CD4-positive, alpha-beta memory T cell (primary cell): Measurements from ENCODE around the gene KCNK7. TPM values are rescaled to one million over a fixed set of nuclear protein-coding genes. Genes with fewer than 3 reads are reported as not detected.
A peak's percentile ranks its signal among the peaks of the same experiment; 100 is the strongest.

Experiments used
- CTCF ChIA-PET: fragments of 350-600 bp; sonication (Branson Sonifier 250); formaldehyde crosslinking; loops from one replicate; lab custom pipeline; 2021; ENCODE audit warnings: inconsistent platforms; ENCODE audit not compliant: partially characterized antibody; lab: Charles Lee
- POLR2A ChIA-PET: fragments of 350-600 bp; sonication (Branson Sonifier 250); formaldehyde crosslinking; loops from one replicate; lab custom pipeline; 2021; ENCODE audit not compliant: partially characterized antibody; lab: Charles Lee
- DNase-seq, 5 donors: peaks; one replicate each; pipeline versions ENCODE4 v3.0.0 to v3.0.0-alpha.2; 2020 to 2022; ENCODE audit warnings: mixed read lengths in 1 of 5
- H3K27ac ChIP-seq: one replicate; pipeline ENCODE4 v1.7.0; 2013; ENCODE audit warnings: low read depth, low read length
- H3K27me3 ChIP-seq: 2 replicates; pipeline ENCODE4 v1.7.0; 2013; ENCODE audit warnings: mild to moderate bottlenecking, low read length, moderate library complexity; ENCODE audit not compliant: insufficient read depth
- H3K36me3 ChIP-seq: 2 replicates; pipeline ENCODE4 v1.7.0; 2013; ENCODE audit warnings: mild to moderate bottlenecking, low read length, moderate library complexity; ENCODE audit not compliant: insufficient read depth
- H3K4me1 ChIP-seq: 2 replicates; pipeline ENCODE4 v1.7.0; 2013; ENCODE audit warnings: mild to moderate bottlenecking, low read length, moderate library complexity; ENCODE audit not compliant: insufficient read depth
- H3K4me3 ChIP-seq, 2 donors: one replicate each; pipeline ENCODE4 v1.7.0; 2013; ENCODE audit warnings: low read length in 2 of 2, mild to moderate bottlenecking in 1 of 2
- H3K9me3 ChIP-seq, 2 donors: one replicate each; pipeline ENCODE4 v1.7.0; 2013; ENCODE audit warnings: low read length in 2 of 2, control low read depth in 1 of 2; ENCODE audit not compliant: control insufficient read depth in 1 of 2
- H3K27ac Mint-ChIP-seq, 7 donors: one replicate each; pipeline ENCODE4 v1.8.0; 2020 to 2021; ENCODE audit warnings: mixed read lengths in 7 of 7, mild to moderate bottlenecking in 6 of 7, inconsistent platforms in 3 of 7, moderate library complexity in 3 of 7
- H3K27me3 Mint-ChIP-seq, 2 donors: one replicate each; pipeline ENCODE4 v1.8.0; 2020 to 2021; ENCODE audit warnings: mixed read lengths in 2 of 2
- H3K36me3 Mint-ChIP-seq, 2 donors: one replicate each; pipeline ENCODE4 v1.8.0; 2020 to 2021; ENCODE audit warnings: mixed read lengths in 2 of 2, inconsistent platforms in 1 of 2, mild to moderate bottlenecking in 1 of 2
- H3K4me1 Mint-ChIP-seq, 4 donors: one replicate each; pipeline ENCODE4 v1.8.0; 2020 to 2021; ENCODE audit warnings: mixed read lengths in 4 of 4, mild to moderate bottlenecking in 1 of 4
- H3K4me3 Mint-ChIP-seq, 8 donors: one replicate each; pipeline ENCODE4 v1.8.0; 2020 to 2021; ENCODE audit warnings: mixed read lengths in 8 of 8, mild to moderate bottlenecking in 7 of 8, moderate library complexity in 6 of 8, inconsistent platforms in 3 of 8
- H3K9me3 Mint-ChIP-seq, 8 donors: one replicate each; pipeline ENCODE4 v1.8.0; 2020 to 2021; ENCODE audit warnings: mixed read lengths in 8 of 8, mild to moderate bottlenecking in 5 of 8, inconsistent platforms in 3 of 8, moderate library complexity in 1 of 8
- intact Hi-C: fragments of 100-400 bp; cut with micrococcal nuclease; formaldehyde crosslinking; loops from one replicate; pipeline ENCODE4 v1.15.1; 2023
- polyA plus RNA-seq, 2 donors: library from polyadenylated mRNA; unstranded; fragments of 300-500 nt; fragmentation: Illumina TruSeq; gene quantifications; one replicate each; pipeline ENCODE4 v1.2.3, GENCODE V29; 2021
- total RNA-seq, 2 experiments: library from RNA; stranded (reverse); gene quantifications; one replicate each; pipeline ENCODE4 v1.2.3, GENCODE V29; 2021

The KCNK7 gene
- total and polyA plus RNA-seq, 4 experiments from 2014 or later = 1.2 to 2.7 (median 1.6) TPM; not detected in 1

DNA sequence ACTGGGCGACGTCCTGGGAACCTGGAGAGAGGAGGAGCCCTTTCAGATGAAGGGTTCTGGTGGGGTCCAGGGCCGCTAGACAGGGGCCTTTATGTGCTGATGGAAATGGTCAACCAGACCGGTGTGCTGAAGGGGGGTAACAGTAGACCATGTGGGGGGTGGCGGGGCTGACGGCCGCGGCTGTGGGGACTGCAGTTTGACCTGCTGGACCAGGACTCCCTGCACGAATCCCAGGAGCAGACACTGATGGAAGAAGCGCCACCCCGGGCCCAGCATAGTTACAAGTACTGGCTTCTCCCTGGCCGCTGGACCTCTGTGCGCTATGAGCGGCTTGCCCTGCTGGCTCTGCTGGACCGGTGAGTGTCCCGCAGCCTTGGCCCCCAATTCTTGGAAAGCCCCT is 26.4 kb upstream of the KCNK7 start:
- H3K36me3 ChIP-seq = peaks cover 73% of the 10 kb centered on the region
- H3K9me3 Mint-ChIP-seq = no peaks in the 10 kb centered on the region
- intact Hi-C loops = no loop called here
- peaks cover 6% of the 10 kb centered on the region for H3K4me1 ChIP-seq
- peak overlapping the region in 1 of 7 donors; percentile 2 for H3K27ac Mint-ChIP-seq
- H3K4me3 Mint-ChIP-seq = no peak overlapping the region
- H3K4me1 Mint-ChIP-seq = peaks cover 8 to 40% (median 10%) of the 10 kb centered on the region in 4 donors
- ChIA-PET POLR2A (interaction anchor here (1.2 to 4.6 kb wide), 2 partner anchors 17 to 30 kb away, joined by 3 to 34 read pairs; partner anchors contain the start of gene SIPA1), CTCF (no interaction called here)
- no peaks in the 10 kb centered on the region for H3K9me3 ChIP-seq
- H3K27ac ChIP-seq = no peak overlapping the region
- H3K36me3 Mint-ChIP-seq = peaks cover under 1 to 55% of the 10 kb centered on the region in 2 donors
- no peaks in the 10 kb centered on the region for H3K27me3 ChIP-seq
- H3K27me3 Mint-ChIP-seq = no peaks in the 10 kb centered on the region
- no peak for DNase-seq
- no peak overlapping the region for H3K4me3 ChIP-seq

GRCh38 chr11:65621460-65621859 is 25.9 kb upstream of the KCNK7 start:
- no peaks in the 10 kb centered on the region for H3K27me3 ChIP-seq
- Mint-ChIP-seq H3K27me3 (no peaks in the 10 kb centered on the region), H3K4me3 (no peak overlapping the region), H3K4me1 (peaks cover 14 to 45% (median 16%) of the 10 kb centered on the region in 4 donors), H3K9me3 (no peaks in the 10 kb centered on the region), H3K36me3 (peaks cover 6 to 56% of the 10 kb centered on the region in 2 donors), H3K27ac (peak overlapping the region in 1 of 7 donors; percentile 59)
- H3K4me1 ChIP-seq = peaks cover 12% of the 10 kb centered on the region
- POLR2A ChIA-PET = interaction anchor here (1.2 to 4.6 kb wide), 2 partner anchors 18 to 31 kb away, joined by 3 to 34 read pairs; partner anchors contain the start of gene SIPA1
- peaks cover 68% of the 10 kb centered on the region for H3K36me3 ChIP-seq
- no peak overlapping the region for H3K27ac ChIP-seq
- CTCF ChIA-PET = interaction anchor here (1.6 kb wide), 1 partner anchor 90 kb away, joined by 3 read pairs; the partner anchor contains the start of gene KAT5
- no peak for DNase-seq
- no peaks in the 10 kb centered on the region for H3K9me3 ChIP-seq
- intact Hi-C loops = no loop called here
- H3K4me3 ChIP-seq = no peak overlapping the region

- peaks cover 8 to 51% of the 10 kb centered on the region in 2 donors for H3K36me3 Mint-ChIP-seq
- CTCF ChIA-PET = interaction anchor here (1.6 kb wide), 1 partner anchor 91 kb away, joined by 3 read pairs; the partner anchor contains the start of gene KAT5
Measured at GRCh38 chr11:65620666-65621065, 25.1 kb upstream of the KCNK7 start.

DNA sequence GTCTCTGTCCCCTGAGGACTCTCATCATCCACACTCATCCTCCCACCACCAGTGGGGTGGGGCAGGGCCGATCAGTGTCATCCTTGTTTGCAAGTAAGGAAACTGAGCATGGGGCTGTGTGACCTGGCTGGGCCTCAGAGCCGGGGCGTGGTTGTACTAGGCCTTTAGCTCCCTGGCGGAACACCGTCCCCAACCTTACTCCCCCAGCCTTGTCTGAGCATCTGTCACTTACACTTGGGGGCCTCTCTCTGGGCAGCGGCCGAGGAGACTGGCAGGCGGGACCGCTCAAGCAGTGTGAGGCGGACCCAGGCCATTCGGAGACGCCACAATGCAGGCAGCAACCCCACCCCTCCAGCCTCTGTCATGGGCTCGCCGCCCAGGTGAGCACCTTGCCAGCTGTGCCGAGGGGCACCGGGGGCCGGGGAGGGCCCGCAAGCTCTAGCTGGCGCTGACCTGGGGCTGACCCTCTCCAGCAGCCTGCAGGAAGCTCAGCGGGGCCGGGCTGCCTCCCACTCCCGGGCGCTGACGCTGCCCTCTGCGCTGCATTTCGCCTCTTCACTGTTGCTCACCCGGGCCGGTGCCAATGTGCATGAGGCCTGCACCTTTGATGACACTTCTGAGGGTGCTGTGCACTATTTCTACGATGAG is 23.8 kb upstream of the KCNK7 start:
- CTCF ChIA-PET = interaction anchor here (0.9 to 1.0 kb wide), 2 partner anchors 68 to 160 kb away, joined by 3 read pairs; no protein-coding TSS in a partner anchor
- POLR2A ChIA-PET = interaction anchor here (1.4 to 8.1 kb wide), 2 partner anchors 21 to 160 kb away, joined by 3 to 113 read pairs; partner anchors contain the start of gene SIPA1
- H3K27me3 ChIP-seq = no peaks in the 10 kb centered on the region

More at GRCh38 chr11:65620666-65621065, 25.1 kb upstream of the KCNK7 start:
- Histone ChIP-seq H3K4me3 (no peak overlapping the region), H3K27ac (no peak overlapping the region), H3K9me3 (no peaks in the 10 kb centered on the region), H3K27me3 (no peaks in the 10 kb centered on the region), H3K36me3 (peaks cover 60% of the 10 kb centered on the region), H3K4me1 (peaks cover 14% of the 10 kb centered on the region)
- Mint-ChIP-seq H3K4me1 (peaks cover 12 to 40% (median 14%) of the 10 kb centered on the region in 4 donors), H3K27me3 (no peaks in the 10 kb centered on the region), H3K9me3 (no peaks in the 10 kb centered on the region), H3K4me3 (no peak overlapping the region), H3K27ac (peak overlapping the region in 1 of 7 donors; percentile 59)
- POLR2A ChIA-PET = interaction anchor here (1.4 to 4.6 kb wide), 2 partner anchors 18 to 159 kb away, joined by 3 to 34 read pairs; partner anchors contain the start of gene SIPA1
- intact Hi-C loops = no loop called here
- no peak for DNase-seq

GRCh38 chr11:65618763-65619162 is 23.2 kb upstream of the KCNK7 start:
- DNase-seq = no peak
- no peaks in the 10 kb centered on the region for H3K27me3 Mint-ChIP-seq
- peaks cover 8 to 56% of the 10 kb centered on the region in 2 donors for H3K36me3 Mint-ChIP-seq
- POLR2A ChIA-PET = interaction anchor here (0.6 to 8.1 kb wide), 2 partner anchors 22 to 1224 kb away, joined by 3 to 113 read pairs; partner anchors contain the start of gene SIPA1
- no peak overlapping the region for H3K27ac ChIP-seq
- intact Hi-C loops = loop anchor here (5.0 kb wide), 1 partner anchor 94 kb away; the partner anchor contains the start of gene KAT5
- peaks cover 53% of the 10 kb centered on the region for H3K36me3 ChIP-seq
- H3K4me1 Mint-ChIP-seq = peaks cover 15 to 37% (median 22%) of the 10 kb centered on the region in 4 donors
- no peaks in the 10 kb centered on the region for H3K9me3 Mint-ChIP-seq
- no peak overlapping the region for H3K4me3 ChIP-seq
- H3K4me1 ChIP-seq = peaks cover 14% of the 10 kb centered on the region
- peak overlapping the region in 2 of 8 donors; percentile 32 to 36 for H3K4me3 Mint-ChIP-seq
- CTCF ChIA-PET = interaction anchor here (0.9 to 1.0 kb wide), 2 partner anchors 69 to 161 kb away, joined by 3 read pairs; no protein-coding TSS in a partner anchor
- no peaks in the 10 kb centered on the region for H3K27me3 ChIP-seq
- H3K27ac Mint-ChIP-seq = peak overlapping the region in 2 of 7 donors; percentile 37 to 72
- no peaks in the 10 kb centered on the region for H3K9me3 ChIP-seq

More for the DNA sequence above, 23.8 kb upstream of the KCNK7 start:
- no peaks in the 10 kb centered on the region for H3K9me3 ChIP-seq
- H3K4me1 Mint-ChIP-seq = peaks cover 13 to 40% (median 19%) of the 10 kb centered on the region in 4 donors
- H3K27me3 Mint-ChIP-seq = no peaks in the 10 kb centered on the region
- H3K27ac ChIP-seq = no peak overlapping the region
- H3K36me3 Mint-ChIP-seq = peaks cover 8 to 55% of the 10 kb centered on the region in 2 donors
- H3K9me3 Mint-ChIP-seq = no peaks in the 10 kb centered on the region
- peak overlapping the region in 1 of 7 donors; percentile 29 for H3K27ac Mint-ChIP-seq
- peaks cover 14% of the 10 kb centered on the region for H3K4me1 ChIP-seq
- DNase-seq = no peak
- peaks cover 54% of the 10 kb centered on the region for H3K36me3 ChIP-seq
- no peak overlapping the region for H3K4me3 ChIP-seq
- intact Hi-C loops = loop anchor here (5.0 kb wide), 1 partner anchor 93 kb away; the partner anchor contains the start of gene KAT5
- H3K4me3 Mint-ChIP-seq = peak overlapping the region in 1 of 8 donors; percentile 39

DNA sequence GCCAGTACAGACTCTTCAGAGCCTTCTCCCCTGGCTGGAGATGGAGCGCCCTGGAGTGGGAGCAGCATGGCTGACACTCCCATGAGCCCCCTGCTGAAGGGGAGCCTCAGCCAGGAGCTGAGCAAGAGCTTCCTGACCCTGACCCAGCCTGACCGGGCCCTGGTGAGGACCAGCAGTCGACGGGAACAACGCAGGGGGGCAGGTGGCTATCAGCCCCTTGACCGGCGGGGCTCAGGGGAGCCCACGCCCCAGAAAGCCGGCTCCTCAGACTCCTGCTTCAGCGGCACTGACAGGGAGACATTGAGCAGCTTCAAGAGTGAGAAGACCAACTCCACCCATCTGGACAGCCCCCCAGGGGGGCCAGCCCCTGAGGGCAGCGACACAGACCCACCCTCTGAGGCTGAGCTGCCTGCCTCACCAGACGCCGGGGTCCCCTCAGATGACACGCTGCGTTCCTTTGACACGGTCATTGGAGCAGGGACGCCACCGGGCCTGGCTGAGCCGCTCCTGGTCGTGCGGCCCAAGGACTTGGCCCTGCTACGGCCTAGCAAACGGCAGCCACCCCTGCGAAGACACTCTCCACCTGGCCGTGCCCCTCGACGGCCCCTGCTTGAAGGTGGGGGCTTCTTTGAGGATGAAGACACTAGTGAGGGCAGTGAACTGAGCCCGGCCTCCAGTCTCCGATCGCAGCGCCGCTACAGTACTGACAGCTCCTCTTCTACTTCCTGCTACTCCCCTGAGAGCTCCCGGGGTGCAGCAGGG is 22.6 kb upstream of the KCNK7 start:
- H3K4me3 ChIP-seq = no peak overlapping the region
- Mint-ChIP-seq H3K4me3 (peak overlapping the region in 3 of 8 donors; percentile 34 to 52 (median 50)), H3K9me3 (no peaks in the 10 kb centered on the region), H3K4me1 (peaks cover 15 to 40% (median 25%) of the 10 kb centered on the region in 4 donors), H3K27ac (no peak overlapping the region), H3K27me3 (no peaks in the 10 kb centered on the region), H3K36me3 (peaks cover 8 to 52% of the 10 kb centered on the region in 2 donors)
- ChIA-PET CTCF (interaction anchor here (1.0 to 1.3 kb wide), 2 partner anchors 30 to 162 kb away, joined by 3 read pairs; no protein-coding TSS in a partner anchor), POLR2A (interaction anchor here (0.6 to 8.1 kb wide), 4 partner anchors 8 to 1224 kb away, joined by 3 to 113 read pairs (median 54); partner anchors contain the start of gene SIPA1)
- peak overlapping the region; percentile 1 for H3K27ac ChIP-seq
- H3K9me3 ChIP-seq = no peaks in the 10 kb centered on the region
- DNase-seq = no peak
- peaks cover 18% of the 10 kb centered on the region for H3K4me1 ChIP-seq
- H3K36me3 ChIP-seq = peaks cover 49% of the 10 kb centered on the region
- H3K27me3 ChIP-seq = no peaks in the 10 kb centered on the region
- intact Hi-C loops = loop anchor here (5.0 kb wide), 1 partner anchor 94 kb away; the partner anchor contains the start of gene KAT5
